Activated CD8-positive, alpha-beta T cell treated with anti-CD3 and anti-CD28 coated beads for 36 hours (primary cell): ENCODE results near the gene NPHS2. TPM values are rescaled to one million over a fixed set of nuclear protein-coding genes. Genes with fewer than 3 reads are reported as not detected.

Experiments
- ATAC-seq: fragments of 200-7000 bp; cut with Tn5 transposase; one replicate; pipeline ENCODE4 v1.10.0; 2021; ENCODE audit warnings: mild to moderate bottlenecking, moderate library complexity
- CTCF ChIA-PET: fragments of 350-600 bp; sonication (Branson Sonifier 250); formaldehyde crosslinking; loops from one replicate; lab custom pipeline; 2021; ENCODE audit warnings: antibody characterized with exemption; lab: Charles Lee
- POLR2A ChIA-PET: fragments of 350-600 bp; sonication (Branson Sonifier 250); formaldehyde crosslinking; loops from one replicate; lab custom pipeline; 2021; ENCODE audit warnings: antibody characterized with exemption; lab: Charles Lee
- DNase-seq: peaks from one replicate; pipeline ENCODE4 v3.0.0-alpha.2; 2020
- H3K27ac Mint-ChIP-seq: one replicate; pipeline ENCODE4 v1.8.0; 2021; ENCODE audit warnings: mild to moderate bottlenecking, mixed read lengths
- H3K27me3 Mint-ChIP-seq: one replicate; pipeline ENCODE4 v1.8.0; 2021; ENCODE audit warnings: mixed read lengths
- H3K36me3 Mint-ChIP-seq: one replicate; pipeline ENCODE4 v1.8.0; 2021; ENCODE audit warnings: low read depth, mixed read lengths
- H3K4me1 Mint-ChIP-seq: one replicate; pipeline ENCODE4 v1.8.0; 2021; ENCODE audit warnings: low read depth, mixed read lengths
- H3K4me3 Mint-ChIP-seq: one replicate; pipeline ENCODE4 v1.8.0; 2021; ENCODE audit warnings: mild to moderate bottlenecking, moderate library complexity, mixed read lengths
- H3K9me3 Mint-ChIP-seq: one replicate; pipeline ENCODE4 v1.8.0; 2021; ENCODE audit warnings: mixed read lengths
- intact Hi-C: fragments of 100-400 bp; cut with micrococcal nuclease; formaldehyde crosslinking; loops from one replicate; pipeline ENCODE4 v1.10.0; 2022
- total RNA-seq, 2 experiments: library from RNA; stranded (reverse); gene quantifications; one replicate each; pipeline ENCODE4 v1.2.3, GENCODE V29; 2021
- TF ChIP-seq, protein P1 (sequence below): fragments of 200-600 bp; IDR thresholded peaks from one replicate; pipeline ENCODE4 v1.8.0; 2022; ENCODE audit warnings: antibody characterized with exemption, mild to moderate bottlenecking

The NPHS2 gene
- not detected for total RNA-seq

DNA sequence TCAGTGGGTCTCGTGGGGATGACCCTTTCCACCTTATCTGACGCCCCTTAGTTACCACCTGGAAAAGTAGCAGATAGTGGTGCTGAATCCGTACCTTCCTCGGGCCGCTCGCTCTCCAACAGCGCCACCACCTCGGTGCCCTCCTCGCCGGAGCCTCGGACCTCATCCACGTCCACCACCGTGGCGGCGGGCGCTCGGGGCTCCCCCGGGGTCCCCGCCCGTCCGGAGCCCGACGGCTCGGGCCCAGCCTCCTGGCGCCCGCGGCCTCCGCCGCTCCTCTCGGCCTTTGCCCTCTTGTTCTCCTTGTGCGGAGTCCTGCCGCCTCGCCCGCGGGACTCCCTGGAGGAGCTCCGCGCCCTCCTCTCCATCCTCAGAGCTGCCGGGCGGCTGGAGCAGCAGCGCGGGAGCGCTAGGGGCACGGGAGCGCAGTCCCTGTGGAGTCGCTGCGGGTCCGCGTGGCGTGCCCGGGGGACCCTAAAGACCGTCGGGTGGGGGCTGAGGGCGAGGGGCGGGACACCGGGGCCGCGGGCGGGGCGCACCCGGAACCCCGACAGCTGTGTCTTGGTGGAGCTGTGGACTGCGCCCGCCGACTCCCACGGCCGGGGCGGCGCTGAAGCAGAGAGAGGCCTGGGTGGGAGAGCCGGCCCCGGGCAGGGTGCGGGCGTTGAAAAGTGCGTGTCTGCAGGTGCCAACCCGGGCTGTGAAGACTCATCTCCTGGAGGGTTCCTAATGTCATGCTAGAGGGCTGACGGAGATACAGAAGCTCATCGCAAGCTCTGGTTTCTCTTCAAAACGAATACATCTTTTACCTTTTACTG lies at the start of gene NPHS2:
Gene NPHS2 (minus strand): TSS at position 452 of the 818 bp plus-strand sequence. CDS start 84 bp downstream, at position 368.
- Mint-ChIP-seq H3K36me3 (no peaks in the 10 kb centered on the region), H3K27ac (no peak within 1 kb of the TSS), H3K27me3 (peaks cover 44% of the 10 kb centered on the region), H3K4me3 (no peak within 1 kb of the TSS), H3K4me1 (peaks cover 3% of the 10 kb centered on the region), H3K9me3 (no peaks in the 10 kb centered on the region)
- ChIA-PET CTCF (interaction anchor here (1.4 kb wide), 1 partner anchor 53 kb away, joined by 3 read pairs; no protein-coding TSS in a partner anchor), POLR2A (interaction anchor here (0.6 kb wide), 1 partner anchor 14 kb away, joined by 3 read pairs; no protein-coding TSS in a partner anchor)
- DNase-seq (no peak), ATAC-seq (no peak)
- intact Hi-C loops: no loop called here
- TF ChIP-seq, protein P1, sequence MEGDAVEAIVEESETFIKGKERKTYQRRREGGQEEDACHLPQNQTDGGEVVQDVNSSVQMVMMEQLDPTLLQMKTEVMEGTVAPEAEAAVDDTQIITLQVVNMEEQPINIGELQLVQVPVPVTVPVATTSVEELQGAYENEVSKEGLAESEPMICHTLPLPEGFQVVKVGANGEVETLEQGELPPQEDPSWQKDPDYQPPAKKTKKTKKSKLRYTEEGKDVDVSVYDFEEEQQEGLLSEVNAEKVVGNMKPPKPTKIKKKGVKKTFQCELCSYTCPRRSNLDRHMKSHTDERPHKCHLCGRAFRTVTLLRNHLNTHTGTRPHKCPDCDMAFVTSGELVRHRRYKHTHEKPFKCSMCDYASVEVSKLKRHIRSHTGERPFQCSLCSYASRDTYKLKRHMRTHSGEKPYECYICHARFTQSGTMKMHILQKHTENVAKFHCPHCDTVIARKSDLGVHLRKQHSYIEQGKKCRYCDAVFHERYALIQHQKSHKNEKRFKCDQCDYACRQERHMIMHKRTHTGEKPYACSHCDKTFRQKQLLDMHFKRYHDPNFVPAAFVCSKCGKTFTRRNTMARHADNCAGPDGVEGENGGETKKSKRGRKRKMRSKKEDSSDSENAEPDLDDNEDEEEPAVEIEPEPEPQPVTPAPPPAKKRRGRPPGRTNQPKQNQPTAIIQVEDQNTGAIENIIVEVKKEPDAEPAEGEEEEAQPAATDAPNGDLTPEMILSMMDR: no peak

DNA sequence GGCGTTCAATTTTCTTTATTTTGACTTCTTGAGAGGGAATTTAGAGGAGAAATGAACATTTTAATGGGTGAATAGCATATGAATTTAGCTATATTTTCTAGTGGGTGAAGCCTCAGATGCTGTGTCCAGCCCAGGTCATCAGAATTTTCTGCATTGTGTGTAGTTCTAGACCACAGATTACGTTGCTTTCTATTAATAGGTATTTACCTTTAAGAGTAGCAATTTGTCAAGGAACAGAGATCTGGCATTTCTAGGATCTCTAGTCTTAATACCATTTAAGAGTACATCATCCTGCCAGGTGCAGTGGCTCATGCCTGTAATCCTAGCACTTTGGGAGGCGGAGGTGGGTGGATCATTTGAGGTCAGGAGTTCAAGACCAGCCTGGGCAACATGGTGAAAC lies 36.6 kb upstream of the NPHS2 start:
- Mint-ChIP-seq H3K4me1 (no peaks in the 10 kb centered on the region), H3K27me3 (peaks cover 18% of the 10 kb centered on the region), H3K4me3 (no peak overlapping the region), H3K36me3 (no peaks in the 10 kb centered on the region), H3K27ac (no peak overlapping the region), H3K9me3 (no peaks in the 10 kb centered on the region)
- TF ChIP-seq, protein P1: no peak
- CTCF ChIA-PET: no interaction called here
- intact Hi-C loops: no loop called here
- no peak for DNase-seq
- no peak for ATAC-seq
- POLR2A ChIA-PET: no interaction called here

GRCh38 chr1:179601093-179601492 lies 25.3 kb upstream of the NPHS2 start:
- H3K27ac Mint-ChIP-seq: no peak overlapping the region
- ChIA-PET POLR2A (no interaction called here), CTCF (no interaction called here)
- DNase-seq: no peak
- TF ChIP-seq, protein P1: no peak
- no peak overlapping the region for H3K4me3 Mint-ChIP-seq
- H3K27me3 Mint-ChIP-seq: peaks cover 16% of the 10 kb centered on the region
- no peaks in the 10 kb centered on the region for H3K4me1 Mint-ChIP-seq
- ATAC-seq: no peak
- H3K36me3 Mint-ChIP-seq: no peaks in the 10 kb centered on the region
- no peaks in the 10 kb centered on the region for H3K9me3 Mint-ChIP-seq
- intact Hi-C loops: no loop called here

GRCh38 chr1:179599623-179600249 lies 24.0 kb upstream of the NPHS2 start:
- ChIA-PET CTCF (no interaction called here), POLR2A (no interaction called here)
- DNase-seq (peak; percentile 15), ATAC-seq (no peak)
- TF ChIP-seq, protein P1: no peak
- Mint-ChIP-seq H3K4me1 (no peaks in the 10 kb centered on the region), H3K27me3 (peaks cover 15% of the 10 kb centered on the region), H3K36me3 (no peaks in the 10 kb centered on the region), H3K27ac (no peak overlapping the region), H3K9me3 (no peaks in the 10 kb centered on the region), H3K4me3 (no peak overlapping the region)
- intact Hi-C loops: no loop called here

GRCh38 chr1:179598631-179599030 lies 22.9 kb upstream of the NPHS2 start:
- intact Hi-C loops: no loop called here
- ChIA-PET POLR2A (no interaction called here), CTCF (no interaction called here)
- Mint-ChIP-seq H3K9me3 (no peaks in the 10 kb centered on the region), H3K27me3 (peaks cover 15% of the 10 kb centered on the region), H3K27ac (no peak overlapping the region), H3K36me3 (no peaks in the 10 kb centered on the region), H3K4me1 (no peaks in the 10 kb centered on the region), H3K4me3 (no peak overlapping the region)
- ATAC-seq (no peak), DNase-seq (no peak)
- TF ChIP-seq, protein P1: no peak
